DOHH2 (cell line): Measurements from ENCODE around the gene ENTPD5.

ENCODE experiments used
- EZH2phosphoT487 ChIP-seq: fragments of 200-600 bp; sonication (generic); IDR thresholded peaks from 2 replicates; pipeline ENCODE4 v1.6.1; 2017; ENCODE audit warnings: borderline replicate concordance, mild to moderate bottlenecking, antibody characterized with exemption, low read length, moderate library complexity, mixed read lengths
- TF ChIP-seq, protein P1 (sequence below): fragments of 200-600 bp; sonication (generic); IDR thresholded peaks from one replicate; pipeline ENCODE4 v1.5.1; 2014; ENCODE audit warnings: antibody characterized with exemption, mild to moderate bottlenecking, low read depth, low read length; ENCODE audit not compliant: poor library complexity, severe bottlenecking

DNA sequence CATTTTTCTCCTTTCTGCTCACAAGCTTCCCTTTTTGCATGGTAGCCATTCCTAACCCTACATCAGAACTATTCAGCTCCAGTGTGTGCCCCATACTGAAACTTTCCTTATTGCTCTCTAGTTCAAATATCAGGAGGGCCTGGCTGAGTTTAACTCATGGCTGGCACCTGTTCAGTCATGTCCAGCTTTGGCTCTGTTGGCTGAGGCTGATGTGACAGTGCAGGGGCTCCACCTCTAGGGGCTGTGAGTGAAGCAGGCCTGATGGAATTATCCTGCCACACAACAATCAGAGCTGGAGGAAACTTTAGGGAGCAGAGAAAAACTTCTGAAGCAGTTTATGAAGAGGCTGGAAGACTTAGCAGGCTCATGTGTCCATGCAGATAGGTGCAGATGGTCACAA, 60.5 kb downstream of the ENTPD5 start:
- TF ChIP-seq, protein P1, sequence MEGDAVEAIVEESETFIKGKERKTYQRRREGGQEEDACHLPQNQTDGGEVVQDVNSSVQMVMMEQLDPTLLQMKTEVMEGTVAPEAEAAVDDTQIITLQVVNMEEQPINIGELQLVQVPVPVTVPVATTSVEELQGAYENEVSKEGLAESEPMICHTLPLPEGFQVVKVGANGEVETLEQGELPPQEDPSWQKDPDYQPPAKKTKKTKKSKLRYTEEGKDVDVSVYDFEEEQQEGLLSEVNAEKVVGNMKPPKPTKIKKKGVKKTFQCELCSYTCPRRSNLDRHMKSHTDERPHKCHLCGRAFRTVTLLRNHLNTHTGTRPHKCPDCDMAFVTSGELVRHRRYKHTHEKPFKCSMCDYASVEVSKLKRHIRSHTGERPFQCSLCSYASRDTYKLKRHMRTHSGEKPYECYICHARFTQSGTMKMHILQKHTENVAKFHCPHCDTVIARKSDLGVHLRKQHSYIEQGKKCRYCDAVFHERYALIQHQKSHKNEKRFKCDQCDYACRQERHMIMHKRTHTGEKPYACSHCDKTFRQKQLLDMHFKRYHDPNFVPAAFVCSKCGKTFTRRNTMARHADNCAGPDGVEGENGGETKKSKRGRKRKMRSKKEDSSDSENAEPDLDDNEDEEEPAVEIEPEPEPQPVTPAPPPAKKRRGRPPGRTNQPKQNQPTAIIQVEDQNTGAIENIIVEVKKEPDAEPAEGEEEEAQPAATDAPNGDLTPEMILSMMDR, result no peak
- no peak for TF ChIP-seq EZH2phosphoT487
